Middle frontal gyrus (tissue), 1 donor: ENCODE results near the gene DCDC2.
A peak's percentile ranks its signal among the peaks of the same experiment; 100 is the strongest.
"Not testable (repeated sequence)": the region's sequence is repeated elsewhere in the genome, so short reads cannot be mapped to it uniquely, and the experiment has no call there.

Source experiments
- DNase-seq: peaks from one replicate; pipeline ENCODE4 v3.0.0-alpha.2; 2015; ENCODE audit warnings: low spot score; ENCODE audit errors: extremely low spot score

The DCDC2 gene

DNA sequence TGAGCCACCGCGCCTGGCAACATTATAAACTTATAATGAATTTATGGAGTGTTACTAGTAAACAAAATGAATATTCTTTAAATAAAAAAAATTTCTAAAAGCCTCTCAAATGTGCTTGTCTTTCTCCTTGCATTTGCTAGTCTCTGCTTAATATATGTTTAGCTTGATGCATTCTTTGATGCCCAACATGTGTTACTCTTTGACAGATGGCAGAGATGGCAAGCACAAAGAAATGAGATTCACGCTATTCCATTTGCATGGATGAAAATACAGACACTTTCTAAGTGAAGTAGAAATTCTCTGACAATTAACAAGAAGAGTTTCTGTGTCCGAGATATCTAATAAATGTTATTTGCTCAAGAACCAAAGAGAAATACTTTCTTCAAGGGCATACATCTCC is 30.1 kb downstream of the DCDC2 start:
- DNase-seq: no peak

DNA sequence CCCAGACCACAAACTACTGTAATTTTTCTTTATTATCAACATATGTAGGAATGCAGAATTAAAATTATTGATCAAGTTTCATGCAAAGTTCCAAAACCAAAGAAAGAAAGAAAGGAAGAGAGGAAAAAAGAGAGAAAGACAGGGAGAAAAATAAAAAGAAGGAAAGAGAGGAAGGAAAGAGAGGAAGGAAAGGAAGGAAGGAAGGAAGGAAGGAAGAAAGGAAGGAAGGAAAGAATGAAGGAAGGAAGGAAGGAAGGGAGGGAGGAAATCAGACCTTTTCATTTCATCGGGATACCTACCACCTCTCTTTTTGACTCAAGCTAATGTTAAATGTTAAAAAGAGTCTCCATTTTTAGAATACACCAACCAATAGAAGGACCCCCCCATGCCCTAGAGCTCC is 31.9 kb downstream of the DCDC2 start:
- no peak for DNase-seq

DNA sequence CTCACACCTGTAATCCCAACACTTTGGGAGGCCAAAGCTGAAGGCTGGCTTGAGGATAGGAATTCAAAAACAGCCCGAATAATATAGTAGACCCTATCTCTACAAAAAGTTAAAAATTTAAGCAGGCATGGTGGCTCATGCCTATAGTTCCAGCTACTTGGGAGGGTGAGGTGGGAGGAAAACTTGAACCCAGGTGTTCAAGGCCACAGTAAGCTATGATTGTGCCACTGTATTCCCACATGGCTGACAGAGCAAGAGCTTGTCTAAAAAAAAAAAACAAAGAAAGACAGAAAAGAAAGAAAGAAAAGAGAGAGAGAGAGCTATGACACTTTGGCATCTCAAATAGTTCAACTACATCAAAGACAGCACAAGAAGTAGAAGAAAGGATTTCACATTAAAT is 33.2 kb downstream of the DCDC2 start:
- DNase-seq: no peak

DNA sequence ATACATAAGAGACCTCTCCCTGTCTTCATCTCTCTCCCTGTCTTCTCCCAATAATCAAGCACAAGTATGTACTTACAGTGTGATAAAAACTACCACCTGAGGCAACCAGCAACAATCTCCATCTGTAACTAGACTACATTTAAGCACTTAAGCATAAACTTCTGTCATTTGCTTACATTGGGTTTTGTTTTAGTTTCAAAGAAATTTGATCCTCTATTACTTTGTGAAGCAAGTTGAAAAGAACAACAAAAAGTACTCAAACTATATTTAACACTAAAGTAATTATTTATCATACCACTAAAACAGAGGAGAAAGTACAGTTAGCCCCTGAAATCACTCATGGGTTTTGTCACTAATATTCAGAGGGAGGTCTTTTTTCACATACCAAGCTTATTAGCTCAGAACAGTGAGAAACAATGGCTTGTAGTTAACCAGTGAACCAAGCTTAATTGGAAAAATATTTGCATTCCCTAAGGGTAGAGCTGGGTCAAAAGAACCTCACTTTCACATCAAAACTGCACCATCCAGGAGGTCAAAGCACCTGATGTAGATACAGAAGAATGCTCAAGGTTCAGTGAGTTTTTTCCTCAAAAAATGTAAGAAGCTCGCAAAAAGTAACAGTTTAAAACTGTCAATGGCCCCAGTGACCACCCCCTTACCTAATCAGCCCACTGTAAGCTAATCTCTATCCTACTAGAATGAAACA is 34.1 kb downstream of the DCDC2 start:
- no peak for DNase-seq

DNA sequence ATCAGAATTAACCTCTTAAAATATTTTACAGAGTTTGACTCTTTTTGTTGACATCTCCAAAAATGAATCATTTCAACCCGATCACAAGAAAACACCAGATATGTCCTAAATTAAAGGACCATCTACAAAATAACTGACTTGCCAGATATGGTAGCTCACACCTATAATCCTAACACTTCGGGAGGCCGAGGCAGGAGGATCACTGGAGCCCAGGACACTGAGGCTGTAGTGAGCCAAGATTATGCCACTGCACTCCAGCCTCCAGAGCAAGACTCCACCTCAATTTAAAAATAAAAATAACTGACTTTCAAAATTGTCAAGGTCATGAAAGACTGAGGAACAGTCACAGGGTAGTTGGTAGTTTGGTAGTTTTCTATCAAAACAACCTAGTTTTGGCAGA is 34.9 kb downstream of the DCDC2 start:
- DNase-seq: no peak

DNA sequence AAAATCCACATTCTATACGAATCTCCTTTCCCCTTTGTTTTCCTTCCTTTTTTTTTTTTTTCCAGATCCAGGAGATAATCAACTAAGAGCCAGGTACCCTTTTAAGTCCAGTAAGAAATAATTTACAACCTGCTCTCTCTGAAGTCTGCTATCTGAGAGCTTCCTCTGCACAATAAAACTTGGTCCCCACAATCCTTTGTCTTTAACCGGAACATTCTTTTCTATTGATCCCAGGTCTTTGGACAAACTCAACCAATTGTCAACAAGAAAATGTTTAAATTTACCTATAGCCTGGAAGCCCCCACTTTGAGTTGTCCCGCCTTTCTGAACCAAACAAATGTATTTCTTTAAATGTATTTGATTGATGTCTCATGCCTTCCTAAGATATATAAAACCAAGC is 35.4 kb downstream of the DCDC2 start:
- DNase-seq: not testable (repeated sequence)

DNA sequence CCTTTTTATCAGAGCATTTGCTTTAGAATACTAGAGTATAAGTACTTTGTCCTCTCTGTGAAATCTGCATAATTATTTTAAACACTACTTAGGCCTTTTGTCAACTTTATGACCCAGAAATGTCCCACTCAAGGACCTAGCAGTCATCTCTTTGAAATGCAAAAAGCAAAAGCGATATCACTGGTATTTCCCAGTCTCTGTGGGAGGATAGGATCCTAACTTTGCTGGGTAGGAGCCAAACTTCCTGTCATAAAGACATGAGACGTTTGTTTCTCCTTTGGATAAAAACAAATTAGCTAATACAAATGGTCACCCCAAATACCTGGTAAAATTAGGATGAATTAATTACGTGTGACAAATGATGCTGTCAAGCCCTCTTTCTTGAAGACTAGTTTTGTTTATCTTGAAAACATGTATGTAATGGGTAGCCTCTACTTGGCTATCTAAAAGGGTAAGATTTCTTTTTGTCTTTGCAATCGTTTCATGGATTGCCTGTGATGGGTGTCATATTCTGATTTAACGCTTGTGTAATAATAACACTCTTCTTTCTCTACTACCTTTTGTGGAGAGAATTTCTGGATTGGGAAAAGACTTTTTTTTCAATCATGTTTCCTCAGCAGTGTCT is 36.2 kb downstream of the DCDC2 start:
- no peak for DNase-seq

DNA sequence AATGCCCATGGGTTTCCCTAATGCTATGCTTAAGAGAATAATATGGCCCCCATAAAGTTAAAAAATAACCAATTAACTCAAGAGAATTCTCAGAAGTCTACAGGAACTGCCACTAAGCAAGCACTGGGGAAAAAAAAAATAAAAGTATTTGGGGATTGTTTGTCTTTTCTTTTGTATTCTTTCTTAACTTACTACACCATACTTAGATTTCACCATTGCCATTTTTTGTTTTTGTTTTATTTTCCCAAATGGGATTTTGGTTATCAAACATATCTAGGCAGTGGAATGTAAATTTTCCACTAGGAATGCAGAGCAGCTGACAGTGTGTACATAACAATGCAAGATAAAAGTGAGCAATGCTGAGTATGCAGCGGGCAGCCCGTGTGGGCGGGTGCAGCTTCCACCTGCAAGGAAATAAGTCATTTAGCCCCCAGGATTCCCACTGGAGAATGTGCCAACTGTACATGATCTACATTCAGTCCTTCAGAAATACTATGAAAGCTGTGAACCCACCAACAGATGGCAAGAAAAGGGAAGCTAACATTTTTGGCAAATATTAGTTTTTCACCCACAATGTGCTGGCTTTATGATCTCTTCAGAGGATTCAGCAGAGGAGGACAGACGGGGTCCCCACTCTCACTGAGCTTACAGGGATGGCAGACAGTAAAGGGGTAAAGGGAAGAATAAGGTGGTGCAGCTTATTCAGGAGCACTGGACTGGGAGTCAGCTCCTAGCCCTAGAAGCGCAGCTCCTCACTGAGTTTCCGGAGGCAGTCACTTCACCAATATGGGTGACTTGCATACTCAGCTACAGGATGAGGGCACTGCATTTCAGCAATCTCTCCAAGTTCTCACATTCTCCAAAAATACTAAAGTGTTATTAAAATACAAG is 44.4 kb downstream of the DCDC2 start:
- DNase-seq: no peak

DNA sequence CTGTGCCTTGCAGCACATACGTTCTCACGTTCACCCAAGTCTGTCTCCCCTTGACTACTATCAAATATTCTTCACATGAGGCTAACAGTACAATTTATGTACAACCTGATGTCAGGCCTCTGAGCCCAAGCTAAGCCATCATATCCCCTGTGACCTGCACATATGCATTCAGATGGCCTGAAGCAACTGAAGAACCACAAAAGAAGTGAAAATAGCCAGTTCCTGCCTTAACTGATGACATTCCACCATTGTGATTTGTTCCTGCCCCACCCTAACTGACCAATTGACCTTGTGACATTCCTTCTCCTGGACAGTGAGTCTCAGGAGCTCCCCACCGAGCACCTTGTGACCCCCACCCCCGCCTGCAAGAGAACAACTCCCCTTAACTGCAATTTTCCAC is 46.1 kb downstream of the DCDC2 start:
- not testable (repeated sequence) for DNase-seq

DNA sequence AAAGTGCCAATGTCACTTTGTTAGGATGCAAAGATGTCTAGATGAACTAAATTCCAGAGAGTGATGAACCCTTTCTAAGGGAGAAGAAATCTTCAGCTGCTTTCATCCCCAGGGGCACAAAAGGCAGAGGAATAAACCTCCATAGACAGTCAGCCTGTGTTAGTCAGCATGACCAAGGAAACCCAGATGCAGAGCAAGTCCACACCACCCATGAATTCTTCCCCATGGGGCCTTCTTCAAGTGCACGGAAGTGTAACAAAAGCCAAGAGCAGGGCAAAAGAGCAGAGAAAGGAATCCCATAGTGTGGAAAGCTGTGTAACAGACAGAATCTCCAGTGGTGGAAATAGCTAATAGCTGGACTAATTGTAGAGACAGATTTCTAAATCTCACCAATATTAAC is 50.0 kb downstream of the DCDC2 start:
- DNase-seq: no peak

DNA sequence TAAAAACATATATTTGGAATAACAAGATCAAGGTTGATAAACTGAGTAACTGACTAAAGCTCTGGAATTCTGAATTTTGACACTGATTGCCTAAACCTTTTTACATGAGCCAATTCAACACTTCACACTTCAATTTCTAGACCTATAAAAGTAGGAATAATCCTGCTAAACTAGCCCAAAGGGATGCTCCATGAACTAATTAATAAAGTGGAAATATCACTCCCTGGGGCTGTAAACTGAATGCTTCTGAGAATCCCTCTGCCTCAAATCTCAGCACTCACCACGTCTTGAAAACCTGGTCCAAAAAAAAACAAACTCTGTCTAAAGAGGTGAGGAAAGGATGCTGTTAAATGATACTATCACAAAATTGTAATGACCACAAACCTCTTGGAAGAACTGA is 50.9 kb downstream of the DCDC2 start:
- no peak for DNase-seq

DNA sequence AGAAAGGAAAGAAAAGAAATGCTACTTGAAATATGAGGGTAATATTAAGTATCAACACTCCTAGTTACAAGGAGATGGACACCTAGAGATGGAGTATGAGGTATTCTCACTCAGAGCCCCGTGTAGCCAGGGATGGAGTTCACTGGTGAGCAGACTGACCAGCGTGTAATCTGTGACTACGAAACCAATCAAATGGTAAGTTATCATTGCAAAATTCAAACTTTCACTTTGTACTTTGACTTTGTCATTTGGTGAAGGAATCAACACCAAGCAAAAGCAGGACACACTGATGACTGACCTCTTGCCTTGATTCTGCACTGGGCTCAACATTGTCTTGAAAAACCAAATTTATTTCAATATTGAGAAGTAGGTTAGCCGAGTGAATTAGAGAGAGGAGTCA is 51.8 kb downstream of the DCDC2 start:
- DNase-seq: no peak

DNA sequence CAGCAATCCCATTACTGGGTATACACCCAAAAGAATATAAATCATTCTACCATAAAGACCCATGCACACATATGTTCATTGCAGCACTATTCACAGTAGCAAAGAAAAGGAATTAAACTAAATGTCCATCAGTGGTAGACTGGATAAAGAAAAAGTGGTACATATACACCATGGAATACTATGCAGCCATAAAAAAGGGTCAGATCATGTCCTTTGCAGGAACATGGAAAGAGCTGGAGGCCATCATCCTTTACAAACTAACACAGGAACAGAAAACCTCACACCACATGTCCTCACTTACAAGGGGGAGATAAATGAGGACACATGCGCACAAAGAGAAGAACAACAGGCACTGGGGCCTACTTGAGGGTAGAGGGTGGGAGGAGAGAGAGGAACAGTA is 60.9 kb downstream of the DCDC2 start:
- no peak for DNase-seq

DNA sequence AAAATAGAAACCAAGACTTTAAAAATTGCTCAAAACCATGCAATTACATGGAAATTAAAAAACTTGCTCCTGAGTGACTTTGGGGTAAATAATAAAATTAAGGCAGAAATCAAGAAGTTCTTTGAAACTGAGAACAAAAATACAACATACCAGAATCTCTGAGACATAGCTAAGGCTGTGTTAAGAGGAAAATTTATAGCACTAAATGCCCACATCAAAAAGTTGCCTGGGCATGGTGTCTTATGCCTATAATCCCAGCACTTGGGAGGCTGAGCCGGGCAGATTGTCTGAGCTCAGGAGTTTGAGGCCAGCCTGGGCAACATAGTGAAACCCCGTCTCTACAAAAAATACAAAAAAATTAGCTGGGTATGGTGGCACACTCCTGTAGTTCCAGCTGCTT is 64.0 kb downstream of the DCDC2 start:
- DNase-seq: not testable (repeated sequence)

DNA sequence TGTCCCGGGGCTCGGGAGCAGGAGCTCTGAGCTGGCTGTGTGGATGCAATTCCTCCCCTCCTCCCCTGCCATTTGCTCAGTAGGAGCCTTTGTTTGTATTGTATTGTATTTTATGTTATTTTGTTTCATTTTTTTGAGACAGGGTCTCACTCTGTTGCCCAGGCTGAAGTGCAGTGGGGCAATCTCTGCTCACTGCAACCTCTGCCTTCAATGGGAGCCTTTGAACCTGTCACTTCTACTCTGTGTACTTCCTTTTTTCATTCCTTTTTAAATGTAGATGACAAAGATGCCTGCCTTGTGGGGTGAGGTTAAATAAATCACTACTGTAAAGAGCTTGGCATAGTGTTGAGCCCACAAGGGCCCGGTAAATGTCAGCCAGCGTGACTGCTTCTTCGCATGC is 70.6 kb downstream of the DCDC2 start:
- no peak for DNase-seq

DNA sequence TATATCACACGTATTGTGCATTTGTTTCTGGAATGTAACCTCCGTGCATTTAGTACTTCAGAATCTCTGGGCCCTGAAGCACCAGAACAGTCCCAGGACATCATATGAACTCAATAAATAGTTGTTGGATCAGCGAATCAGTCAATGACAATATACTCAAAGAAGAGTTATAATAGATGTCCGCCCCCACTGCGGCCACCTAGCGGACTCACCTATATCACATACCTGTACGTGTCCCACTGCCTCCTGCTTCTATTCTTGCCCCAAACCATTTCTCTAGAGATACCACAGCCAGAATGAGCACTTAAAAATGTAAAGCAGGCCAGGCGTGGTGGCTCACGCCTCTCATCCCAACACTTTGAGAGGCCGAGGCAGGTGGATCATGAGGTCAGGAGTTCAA is 73.9 kb downstream of the DCDC2 start:
- no peak for DNase-seq

DNA sequence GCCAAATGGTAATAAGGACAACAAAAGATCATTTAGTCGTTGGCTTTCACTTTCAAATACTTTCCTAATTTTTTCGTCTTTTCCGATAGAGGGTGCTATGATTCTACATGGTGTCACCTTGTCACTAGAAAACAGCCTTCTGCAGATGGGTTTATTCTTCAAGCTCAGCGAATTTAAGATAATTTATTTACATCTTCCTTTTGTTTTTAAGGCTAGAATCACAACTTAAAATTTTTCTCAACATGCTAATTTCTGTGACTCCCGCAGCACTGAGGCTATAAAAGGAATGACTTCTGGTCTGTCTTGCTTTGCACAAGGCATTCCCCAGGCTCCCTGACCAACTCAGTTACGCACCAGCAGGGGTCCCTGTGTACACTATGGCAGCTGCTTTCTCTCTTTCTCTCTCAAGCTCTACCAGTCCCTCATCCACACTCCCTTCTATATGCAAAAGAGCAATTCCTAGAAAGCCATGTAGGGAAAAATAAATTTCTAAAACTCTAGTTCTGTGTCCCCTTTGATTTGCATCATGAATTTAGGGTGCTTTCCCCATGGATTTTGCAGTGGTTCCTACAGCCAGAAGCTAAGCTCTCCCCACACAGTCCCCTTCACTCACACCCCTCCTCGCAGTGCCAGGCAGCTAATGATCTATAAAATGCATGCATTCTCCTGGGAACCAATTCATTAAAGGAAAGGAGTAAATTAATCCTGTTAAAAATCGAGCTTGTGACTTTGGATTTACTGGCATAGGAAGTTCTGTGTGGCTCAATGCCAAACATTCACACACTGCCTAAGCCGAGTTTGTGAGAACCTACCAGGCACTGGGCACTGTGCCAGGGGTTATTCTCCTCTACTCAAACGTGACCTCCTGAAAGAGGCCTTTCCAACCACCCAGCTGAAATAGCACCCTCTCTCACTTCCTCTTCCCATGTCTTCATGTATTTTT is 74.5 kb downstream of the DCDC2 start:
- peak; percentile 16 for DNase-seq

DNA sequence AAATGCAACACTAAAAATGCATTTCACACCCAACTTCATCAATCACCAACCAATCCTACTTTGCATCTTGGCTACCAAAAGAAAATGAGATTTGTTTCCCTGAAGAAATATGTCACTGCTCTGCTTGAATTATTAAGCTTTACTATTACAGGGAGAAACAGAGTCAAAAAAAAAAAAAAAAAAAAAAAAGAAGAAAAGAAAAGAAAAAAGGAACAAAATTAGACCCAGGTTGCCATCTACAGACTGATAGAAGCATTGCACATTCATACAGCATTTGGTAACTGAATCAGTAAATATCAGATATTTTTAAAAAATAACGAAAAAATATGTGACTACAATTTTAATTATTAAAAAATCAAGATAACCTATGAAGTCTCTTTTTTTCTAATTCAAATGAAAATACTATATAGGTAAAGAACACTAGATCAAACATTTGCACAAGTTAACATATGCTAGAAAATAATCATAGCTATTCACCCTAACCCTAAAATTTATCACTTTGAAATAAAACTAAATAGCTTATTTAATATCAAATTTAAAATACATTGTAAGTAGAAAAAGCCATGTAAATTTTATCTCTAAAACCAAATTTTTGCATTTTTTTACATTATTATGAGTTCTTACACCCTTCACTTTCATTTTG is 83.3 kb downstream of the DCDC2 start:
- no peak for DNase-seq

DNA sequence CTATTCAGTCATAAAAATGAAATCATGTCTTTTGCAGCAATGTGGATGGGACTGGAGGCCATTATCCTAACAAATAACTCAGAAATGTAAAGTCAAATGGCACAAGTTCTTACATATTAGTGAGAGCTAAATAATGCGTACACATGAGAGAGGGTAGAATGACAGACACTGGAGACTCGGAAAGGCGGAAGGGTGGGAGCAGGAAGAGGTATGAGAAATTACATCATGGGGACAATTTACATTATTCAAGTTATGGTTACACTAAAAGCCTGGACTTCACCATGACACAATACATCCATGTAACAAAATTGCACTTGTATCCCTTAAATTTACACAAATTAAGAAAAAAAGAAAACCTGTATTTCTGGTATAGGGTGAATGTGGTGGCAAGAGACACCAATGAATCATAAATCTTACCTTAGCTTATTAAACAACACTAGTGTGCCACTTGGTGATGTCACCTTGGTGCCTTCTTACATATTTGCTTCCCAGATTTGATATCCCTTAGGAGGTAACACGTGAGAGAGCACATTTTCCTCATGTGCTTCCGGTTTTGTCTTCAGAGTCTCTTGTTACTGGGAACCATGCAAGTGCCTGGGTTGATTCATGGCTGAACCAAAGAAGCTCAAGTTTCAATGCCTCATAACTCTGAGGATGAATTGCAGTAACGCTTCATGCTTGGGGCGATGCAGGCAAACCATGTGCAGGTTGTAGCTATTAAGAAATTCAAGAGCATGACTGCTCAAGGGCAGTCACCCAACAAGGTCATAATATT is 84.6 kb downstream of the DCDC2 start:
- no peak for DNase-seq

DNA sequence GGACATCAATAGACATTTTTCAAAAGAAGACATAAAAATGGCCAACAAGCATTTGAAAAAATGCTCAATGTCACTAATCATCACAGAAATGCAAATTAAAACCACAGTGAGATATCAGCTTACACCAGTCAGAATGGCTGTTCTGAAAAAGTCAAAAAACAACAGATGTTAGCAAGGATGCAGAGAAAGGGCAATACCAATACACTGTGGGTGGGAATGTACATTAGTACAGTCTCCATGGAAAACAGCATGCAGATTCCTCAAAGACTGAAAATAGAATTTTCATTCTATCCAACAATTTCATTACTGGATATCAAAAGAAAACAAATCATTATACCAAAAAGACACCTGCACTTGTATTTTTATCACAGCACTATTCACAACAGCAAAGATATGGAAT is 85.3 kb downstream of the DCDC2 start:
- no peak for DNase-seq
